HCT116 (cell line): Measurements from ENCODE around the gene CFAP77. TPM values are rescaled to one million over a fixed set of nuclear protein-coding genes. Genes with fewer than 3 reads are reported as not detected.

ENCODE experiments used
- ATAC-seq: fragments of 200-7000 bp; cut with Tn5 transposase; 2 replicates; pipeline ENCODE4 v1.9.1; 2020; ENCODE audit warnings: mild to moderate bottlenecking, moderate library complexity
- BruUV-seq: library from RNA; stranded (reverse); fragments of 400-500 nt; replicated peaks from 2 replicates; lab custom pipeline; 2021; lab: Mats Ljungman, UMichigan
- CTCF ChIA-PET: fragments of 300-600 bp; sonication (Branson Sonifier 250); formaldehyde crosslinking; loops from one replicate; lab custom pipeline; 2021; ENCODE audit warnings: antibody characterized with exemption; lab: Charles Lee
- POLR2A ChIA-PET: fragments of 300-600, 350-600 bp; sonication (Branson Sonifier 250); formaldehyde crosslinking; loops from one replicate; lab custom pipeline; 2021; ENCODE audit warnings: antibody characterized with exemption; lab: Charles Lee
- RAD21 ChIA-PET, 2 experiments: fragments of 300-600 bp; sonication (Branson Sonifier 250); formaldehyde crosslinking; loops; one replicate each; lab custom pipeline; 2023; ENCODE audit warnings: low total read pairs in 2 of 2; ENCODE audit not compliant: uncharacterized antibody in 2 of 2, unreplicated experiment in 2 of 2, low non-redundant PET in 1 of 2; lab: Charles Lee
- DNase-seq: peaks from one replicate; pipeline ENCODE4 v3.0.0-alpha.2; 2010; ENCODE audit warnings: low read depth, low spot score
- H2AFZ ChIP-seq: fragments of 200-600 bp; shearing (Covaris generic), sonication (generic); 2 replicates; pipeline ENCODE4 v1.6.1; 2017; ENCODE audit warnings: low read depth, mixed run types, mixed read lengths, antibody characterized with exemption, low read length; ENCODE audit not compliant: poor library complexity, severe bottlenecking
- H3K27ac ChIP-seq: 2 replicates; pipeline ENCODE4 v1.5.1; 2012; ENCODE audit warnings: low read depth, low read length
- H3K27me3 ChIP-seq: fragments of 200-600 bp; sonication (generic); 2 replicates; pipeline ENCODE4 v1.6.1; 2016; ENCODE audit warnings: mixed run types, low read length, mixed read lengths; ENCODE audit not compliant: insufficient read depth
- H3K36me3 ChIP-seq, 2 experiments: fragments of 200-500 bp in 1 of 2; fragments of 200-600 bp in 1 of 2; sonication (Bioruptor generic) in 1 of 2; sonication (generic) in 1 of 2; 2 replicates each; pipeline versions ENCODE4 v1.5.1 to v1.6.1; 2014 to 2016; ENCODE audit warnings: low read length in 2 of 2, inconsistent platforms in 1 of 2, mixed read lengths in 1 of 2, mixed run types in 1 of 2; ENCODE audit not compliant: insufficient read depth in 2 of 2, control insufficient read depth in 1 of 2
- H3K4me1 ChIP-seq, 2 experiments: fragments of 200-600 bp in 1 of 2; sonication (generic) in 1 of 2; 2 replicates each; pipeline versions ENCODE4 v1.5.1 to v1.6.1; 2012 to 2017; ENCODE audit warnings: low read length in 2 of 2, inconsistent platforms in 1 of 2, mild to moderate bottlenecking in 1 of 2, mixed read lengths in 1 of 2, mixed run types in 1 of 2, moderate library complexity in 1 of 2; ENCODE audit not compliant: insufficient read depth in 2 of 2, control insufficient read depth in 1 of 2
- H3K4me2 ChIP-seq: fragments of 200-600 bp; sonication (generic); 2 replicates; pipeline ENCODE4 v1.6.1; 2017; ENCODE audit warnings: mixed run types, low read length, mixed read lengths
- H3K4me3 ChIP-seq, 2 experiments: fragments of 200-600 bp in 1 of 2; sonication (generic) in 1 of 2; replicated peaks in 1 of 2; 2 replicates each; pipeline ENCODE4 v1.5.1; 2011 to 2016; ENCODE audit warnings: low read length in 2 of 2, control low read depth in 1 of 2, low read depth in 1 of 2, mild to moderate bottlenecking in 1 of 2, mixed read lengths in 1 of 2, mixed run types in 1 of 2
- H3K79me2 ChIP-seq: fragments of 200-600 bp; sonication (generic); 2 replicates; pipeline ENCODE4 v1.6.1; 2017; ENCODE audit warnings: mild to moderate bottlenecking, mixed run types, low read length, moderate library complexity, mixed read lengths; ENCODE audit not compliant: insufficient read depth
- H3K9ac ChIP-seq: fragments of 200-600 bp; sonication (generic); 2 replicates; pipeline ENCODE4 v1.6.1; 2016; ENCODE audit warnings: low read length, mixed read lengths
- H3K9me2 ChIP-seq: fragments of 200-600 bp; sonication (generic), shearing (Covaris generic); 2 replicates; pipeline ENCODE4 v1.6.1; 2017; ENCODE audit warnings: mixed run types, mild to moderate bottlenecking, moderate library complexity; ENCODE audit not compliant: insufficient read depth
- H3K9me3 ChIP-seq, 2 experiments: fragments of 200-500 bp in 1 of 2; fragments of 200-600 bp in 1 of 2; sonication (Bioruptor generic) in 1 of 2; sonication (generic) in 1 of 2; 2 replicates each; pipeline ENCODE4 v1.6.1; 2014 to 2017; ENCODE audit warnings: low read length in 2 of 2, mixed read lengths in 2 of 2, inconsistent platforms in 1 of 2, low read depth in 1 of 2, mild to moderate bottlenecking in 1 of 2, mixed run types in 1 of 2, moderate library complexity in 1 of 2; ENCODE audit not compliant: control insufficient read depth in 1 of 2, insufficient read depth in 1 of 2
- H4K20me1 ChIP-seq: fragments of 200-600 bp; sonication (generic), shearing (Covaris generic); 2 replicates; pipeline ENCODE4 v1.6.1; 2017; ENCODE audit warnings: mixed run types, mild to moderate bottlenecking, moderate library complexity; ENCODE audit not compliant: insufficient read depth
- CEBPB ChIP-seq: IDR thresholded peaks from 2 replicates; pipeline ENCODE4 v1.6.1; 2012; ENCODE audit warnings: low read depth
- ELF1 ChIP-seq: IDR thresholded peaks from 2 replicates; pipeline ENCODE4 v1.6.1; 2012; ENCODE audit warnings: low read depth, borderline replicate concordance
- EZH2phosphoT487 ChIP-seq: fragments of 200-600 bp; IDR thresholded peaks from 2 replicates; pipeline ENCODE4 v1.6.1; 2018; ENCODE audit warnings: antibody characterized with exemption, borderline replicate concordance
- RAD21 ChIP-seq: IDR thresholded peaks from 2 replicates; pipeline ENCODE4 v1.6.1; 2012; ENCODE audit warnings: low read depth, mild to moderate bottlenecking
- TCF7L2 ChIP-seq: IDR thresholded peaks from 2 replicates; pipeline ENCODE4 v1.7.0; 2011; ENCODE audit warnings: borderline replicate concordance, inconsistent platforms; ENCODE audit not compliant: insufficient read depth, insufficient read length; ENCODE audit errors: extremely low read depth
- ZFX ChIP-seq: fragments of 450-650 bp; IDR thresholded peaks from 2 replicates; pipeline ENCODE4 v1.6.1; 2017
- intact Hi-C: fragments of 100-400 bp; cut with micrococcal nuclease; formaldehyde crosslinking; loops from 2 replicates; pipeline ENCODE4 v1.10.0; 2022
- total RNA-seq: library from RNA; stranded (reverse); gene quantifications from one replicate; pipeline ENCODE4 v1.2.1, GENCODE V29; 2021; ENCODE audit not compliant: unreplicated experiment
- TF ChIP-seq, protein P1 (sequence below): IDR thresholded peaks from 2 replicates; pipeline ENCODE4 v1.6.1; 2012; ENCODE audit warnings: low read depth
- TF ChIP-seq, protein P2 (sequence below): IDR thresholded peaks from 2 replicates; pipeline ENCODE4 v1.6.1; 2012
- TF ChIP-seq, protein P3 (sequence below), 3 experiments: fragments of 200-600 bp in 1 of 3; sonication (generic) in 1 of 3; IDR thresholded peaks in 2 of 3; conservative IDR thresholded peaks in 1 of 3; 2 replicates each; pipeline ENCODE4 v1.5.1; 2012 to 2017; ENCODE audit warnings: low read depth in 2 of 3, low read length in 2 of 3, antibody characterized with exemption in 1 of 3, borderline replicate concordance in 1 of 3, control low read depth in 1 of 3, mild to moderate bottlenecking in 1 of 3, mixed read lengths in 1 of 3, mixed run types in 1 of 3, moderate library complexity in 1 of 3; ENCODE audit not compliant: insufficient read depth in 1 of 3

The CFAP77 gene
- total RNA-seq, 1 experiment from 2014 or later: 0.98 TPM

DNA sequence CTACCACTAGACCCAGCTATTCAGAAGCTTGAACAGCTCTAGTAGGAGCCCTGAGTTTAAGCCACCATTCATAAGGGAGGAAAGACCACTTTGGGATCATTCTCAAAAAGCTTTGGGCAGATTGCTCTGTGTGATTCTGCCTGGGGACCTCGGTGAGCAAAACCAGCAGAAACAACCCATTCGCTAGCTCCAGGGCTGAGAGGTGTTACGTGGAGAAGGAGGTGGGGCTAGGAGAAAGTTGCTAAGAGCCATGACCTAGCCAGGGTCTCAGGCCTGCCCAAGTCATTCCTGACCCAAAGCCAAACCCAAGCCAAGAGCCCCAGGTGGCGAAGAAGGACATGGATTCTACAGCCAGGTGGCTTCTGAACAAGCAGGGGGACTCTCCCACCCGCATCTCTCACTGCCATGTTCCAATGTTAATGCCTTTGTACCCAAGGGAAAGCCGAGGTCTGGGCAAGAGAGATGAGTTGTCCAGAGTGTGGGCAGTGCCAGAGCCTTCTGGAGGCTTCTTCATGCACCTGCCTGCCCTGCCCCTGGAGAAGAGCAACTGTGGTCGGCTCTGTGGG is 168.4 kb downstream of the CFAP77 start:
- RAD21 ChIA-PET: no interaction called here
- no TSS peak for BruUV-seq
- intact Hi-C loops: loop anchor here (5.0 to 10.0 kb wide), 2 partner anchors 314 to 816 kb away; no protein-coding TSS in a partner anchor

DNA sequence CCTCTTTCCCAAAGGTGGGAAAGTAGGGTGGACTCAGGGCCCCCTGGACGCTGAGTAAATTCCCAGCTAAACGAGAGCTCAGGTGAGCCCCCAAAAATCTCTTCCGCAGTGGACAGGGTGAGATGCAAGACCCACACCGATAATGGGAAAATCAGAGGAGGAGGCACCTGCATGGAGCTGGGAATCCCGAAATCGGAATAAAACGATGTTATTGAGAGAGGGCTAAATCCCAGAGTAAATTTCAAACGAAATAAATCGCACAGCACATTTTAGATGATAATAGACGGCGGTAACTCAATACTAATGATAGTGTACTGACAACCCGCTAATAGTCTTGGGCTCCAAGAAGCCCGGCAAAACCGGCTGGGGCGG is 169.4 kb downstream of the CFAP77 start:
- no peak for TF ChIP-seq ELF1
- TF ChIP-seq, protein P1, sequence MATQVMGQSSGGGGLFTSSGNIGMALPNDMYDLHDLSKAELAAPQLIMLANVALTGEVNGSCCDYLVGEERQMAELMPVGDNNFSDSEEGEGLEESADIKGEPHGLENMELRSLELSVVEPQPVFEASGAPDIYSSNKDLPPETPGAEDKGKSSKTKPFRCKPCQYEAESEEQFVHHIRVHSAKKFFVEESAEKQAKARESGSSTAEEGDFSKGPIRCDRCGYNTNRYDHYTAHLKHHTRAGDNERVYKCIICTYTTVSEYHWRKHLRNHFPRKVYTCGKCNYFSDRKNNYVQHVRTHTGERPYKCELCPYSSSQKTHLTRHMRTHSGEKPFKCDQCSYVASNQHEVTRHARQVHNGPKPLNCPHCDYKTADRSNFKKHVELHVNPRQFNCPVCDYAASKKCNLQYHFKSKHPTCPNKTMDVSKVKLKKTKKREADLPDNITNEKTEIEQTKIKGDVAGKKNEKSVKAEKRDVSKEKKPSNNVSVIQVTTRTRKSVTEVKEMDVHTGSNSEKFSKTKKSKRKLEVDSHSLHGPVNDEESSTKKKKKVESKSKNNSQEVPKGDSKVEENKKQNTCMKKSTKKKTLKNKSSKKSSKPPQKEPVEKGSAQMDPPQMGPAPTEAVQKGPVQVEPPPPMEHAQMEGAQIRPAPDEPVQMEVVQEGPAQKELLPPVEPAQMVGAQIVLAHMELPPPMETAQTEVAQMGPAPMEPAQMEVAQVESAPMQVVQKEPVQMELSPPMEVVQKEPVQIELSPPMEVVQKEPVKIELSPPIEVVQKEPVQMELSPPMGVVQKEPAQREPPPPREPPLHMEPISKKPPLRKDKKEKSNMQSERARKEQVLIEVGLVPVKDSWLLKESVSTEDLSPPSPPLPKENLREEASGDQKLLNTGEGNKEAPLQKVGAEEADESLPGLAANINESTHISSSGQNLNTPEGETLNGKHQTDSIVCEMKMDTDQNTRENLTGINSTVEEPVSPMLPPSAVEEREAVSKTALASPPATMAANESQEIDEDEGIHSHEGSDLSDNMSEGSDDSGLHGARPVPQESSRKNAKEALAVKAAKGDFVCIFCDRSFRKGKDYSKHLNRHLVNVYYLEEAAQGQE: no peak
- TF ChIP-seq, protein P2, sequence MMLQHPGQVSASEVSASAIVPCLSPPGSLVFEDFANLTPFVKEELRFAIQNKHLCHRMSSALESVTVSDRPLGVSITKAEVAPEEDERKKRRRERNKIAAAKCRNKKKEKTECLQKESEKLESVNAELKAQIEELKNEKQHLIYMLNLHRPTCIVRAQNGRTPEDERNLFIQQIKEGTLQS: no peak
- TF ChIP-seq ZFX: no peak
- TF ChIP-seq CEBPB: no peak
- no peak for TF ChIP-seq RAD21
- intact Hi-C loops: loop anchor here (5.0 to 10.0 kb wide), 2 partner anchors 315 to 817 kb away; no protein-coding TSS in a partner anchor

More for the DNA sequence above, 168.4 kb downstream of the CFAP77 start:
- CTCF ChIA-PET: no interaction called here
- ATAC-seq (no peak), DNase-seq (no peak)
- H3K27ac ChIP-seq: no peak overlapping the region
- POLR2A ChIA-PET: no interaction called here
- H3K79me2 ChIP-seq: no peaks in the 10 kb centered on the region
- H3K4me2 ChIP-seq: no peak overlapping the region
- H2AFZ ChIP-seq: no peak overlapping the region
- H3K4me1 ChIP-seq: no peaks in the 10 kb centered on the region
- H3K9me3 ChIP-seq: no peaks in the 10 kb centered on the region
- TF ChIP-seq TCF7L2 (no peak), EZH2phosphoT487 (no peak), CEBPB (no peak)
- TF ChIP-seq, protein P3, sequence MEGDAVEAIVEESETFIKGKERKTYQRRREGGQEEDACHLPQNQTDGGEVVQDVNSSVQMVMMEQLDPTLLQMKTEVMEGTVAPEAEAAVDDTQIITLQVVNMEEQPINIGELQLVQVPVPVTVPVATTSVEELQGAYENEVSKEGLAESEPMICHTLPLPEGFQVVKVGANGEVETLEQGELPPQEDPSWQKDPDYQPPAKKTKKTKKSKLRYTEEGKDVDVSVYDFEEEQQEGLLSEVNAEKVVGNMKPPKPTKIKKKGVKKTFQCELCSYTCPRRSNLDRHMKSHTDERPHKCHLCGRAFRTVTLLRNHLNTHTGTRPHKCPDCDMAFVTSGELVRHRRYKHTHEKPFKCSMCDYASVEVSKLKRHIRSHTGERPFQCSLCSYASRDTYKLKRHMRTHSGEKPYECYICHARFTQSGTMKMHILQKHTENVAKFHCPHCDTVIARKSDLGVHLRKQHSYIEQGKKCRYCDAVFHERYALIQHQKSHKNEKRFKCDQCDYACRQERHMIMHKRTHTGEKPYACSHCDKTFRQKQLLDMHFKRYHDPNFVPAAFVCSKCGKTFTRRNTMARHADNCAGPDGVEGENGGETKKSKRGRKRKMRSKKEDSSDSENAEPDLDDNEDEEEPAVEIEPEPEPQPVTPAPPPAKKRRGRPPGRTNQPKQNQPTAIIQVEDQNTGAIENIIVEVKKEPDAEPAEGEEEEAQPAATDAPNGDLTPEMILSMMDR (IDR thresholded peaks at IDR 0.05 in 2 of 3, conservative IDR thresholded peaks at IDR 0.05 in 1 of 3; ENCODE audit: borderline replicate concordance in 1 of 3, insufficient read depth in 1 of 3, low read depth in 2 of 3, low read length in 2 of 3): no peak
- no peaks in the 10 kb centered on the region for H3K9me2 ChIP-seq
- H3K27me3 ChIP-seq: peaks cover 20% of the 10 kb centered on the region
- H3K36me3 ChIP-seq: no peaks in the 10 kb centered on the region
- no peak overlapping the region for H3K4me3 ChIP-seq
- H4K20me1 ChIP-seq: no peaks in the 10 kb centered on the region
- H3K9ac ChIP-seq: no peak overlapping the region

More for the DNA sequence above, 169.4 kb downstream of the CFAP77 start:
- POLR2A ChIA-PET: no interaction called here
- Histone ChIP-seq H3K27me3 (peaks cover 20% of the 10 kb centered on the region), H3K4me3 (no peak overlapping the region), H3K36me3 (no peaks in the 10 kb centered on the region), H3K27ac (no peak overlapping the region), H3K4me2 (no peak overlapping the region), H3K9me3 (no peaks in the 10 kb centered on the region), H3K79me2 (no peaks in the 10 kb centered on the region), H4K20me1 (no peaks in the 10 kb centered on the region), H3K4me1 (no peaks in the 10 kb centered on the region), H3K9ac (no peak overlapping the region), H2AFZ (no peak overlapping the region), H3K9me2 (no peaks in the 10 kb centered on the region)
- RAD21 ChIA-PET: no interaction called here
- BruUV-seq: no TSS peak
- DNase-seq (no peak), ATAC-seq (no peak)
- CTCF ChIA-PET: no interaction called here
